H1 (cell line): ENCODE data around the gene BOLA1. TPM values are rescaled to one million over a fixed set of nuclear protein-coding genes. Genes with fewer than 3 reads are reported as not detected.
"Not testable (repeated sequence)": the region's sequence is repeated elsewhere in the genome, so short reads cannot be mapped to it uniquely, and the experiment has no call there.

Source experiments
- CTCF ChIA-PET: fragments of 300-600 bp; sonication (Branson Sonifier 250); formaldehyde crosslinking; loops from one replicate; lab custom pipeline; 2021; ENCODE audit not compliant: partially characterized antibody; lab: Charles Lee
- POLR2A ChIA-PET: fragments of 300-600 bp; sonication (Branson Sonifier 250); formaldehyde crosslinking; loops from one replicate; lab custom pipeline; 2021; ENCODE audit warnings: inconsistent platforms; ENCODE audit not compliant: partially characterized antibody; lab: Charles Lee
- DNase-seq, 2 experiments: peaks; one replicate each; pipeline versions ENCODE4 v3.0.0 to v3.0.0-alpha.2; 2010 to 2022; ENCODE audit warnings: low spot score in 2 of 2, low read depth in 1 of 2, mixed read lengths in 1 of 2
- FAIRE-seq: peaks from 2 replicates; lab custom pipeline; 2011; peaks lifted over from hg19 to GRCh38; lab: Jason Lieb, UNC
- H2AFZ ChIP-seq: 2 replicates; pipeline ENCODE4 v1.8.1; 2012; ENCODE audit warnings: low read length, inconsistent platforms
- H2AK5ac ChIP-seq: 2 replicates; pipeline ENCODE4 v1.6.1; 2013; ENCODE audit warnings: low read depth, low read length
- H2BK120ac ChIP-seq: replicated peaks from 2 replicates; pipeline ENCODE3; 2013; ENCODE audit warnings: low read depth, low read length, inconsistent platforms
- H2BK12ac ChIP-seq: 2 replicates; pipeline ENCODE4 v1.6.1; 2013; ENCODE audit warnings: low read depth, low read length
- H2BK15ac ChIP-seq: 2 replicates; pipeline ENCODE4 v1.6.1; 2013; ENCODE audit warnings: low read length
- H2BK20ac ChIP-seq: 2 replicates; pipeline ENCODE4 v1.6.1; 2013; ENCODE audit warnings: low read length
- H2BK5ac ChIP-seq: 2 replicates; pipeline ENCODE4 v1.6.1; 2013; ENCODE audit warnings: low read depth, low read length
- H3K14ac ChIP-seq: 2 replicates; pipeline ENCODE4 v1.6.1; 2013; ENCODE audit warnings: inconsistent platforms; ENCODE audit not compliant: insufficient read length
- H3K18ac ChIP-seq: 2 replicates; pipeline ENCODE4 v1.6.1; 2013; ENCODE audit warnings: low read length; ENCODE audit errors: extremely low read depth
- H3K23ac ChIP-seq: 2 replicates; pipeline ENCODE4 v1.6.1; 2013; ENCODE audit warnings: inconsistent platforms; ENCODE audit not compliant: insufficient read length
- H3K23me2 ChIP-seq: 2 replicates; pipeline ENCODE4 v1.6.1; 2013; ENCODE audit warnings: low read depth, low read length
- H3K27ac ChIP-seq: 2 replicates; pipeline ENCODE4 v1.6.1; 2011; ENCODE audit warnings: low read depth, low read length, inconsistent platforms
- H3K27me3 ChIP-seq, 4 experiments: replicated peaks in 1 of 4; 1 replicate in 1 of 4; 2 replicates in 3 of 4; pipeline versions ENCODE4 v1.6.1 to v1.8.1; 2011 to 2013; ENCODE audit warnings: low read length in 3 of 4, mild to moderate bottlenecking in 3 of 4, inconsistent platforms in 2 of 4, mixed read lengths in 2 of 4, moderate library complexity in 1 of 4; ENCODE audit not compliant: control insufficient read depth in 3 of 4, insufficient read depth in 3 of 4; ENCODE audit errors: extremely low read depth in 1 of 4
- H3K36me3 ChIP-seq, 4 experiments: 2 replicates each; pipeline versions ENCODE4 v1.6.1 to v1.8.1; 2011 to 2013; ENCODE audit warnings: mild to moderate bottlenecking in 4 of 4, low read length in 3 of 4, moderate library complexity in 2 of 4, control low read depth in 1 of 4, inconsistent platforms in 1 of 4; ENCODE audit not compliant: insufficient read depth in 4 of 4, control insufficient read depth in 2 of 4
- H3K4ac ChIP-seq: replicated peaks from 2 replicates; pipeline ENCODE3; 2013; ENCODE audit warnings: low read length, low read depth, mixed read lengths, inconsistent platforms; ENCODE audit not compliant: insufficient read length
- H3K4me1 ChIP-seq, 4 experiments: replicated peaks in 1 of 4; 1 replicate in 1 of 4; 2 replicates in 3 of 4; pipeline versions ENCODE4 v1.6.1 to v1.8.1; 2011 to 2013; ENCODE audit warnings: low read length in 3 of 4, inconsistent platforms in 2 of 4, mixed read lengths in 1 of 4; ENCODE audit not compliant: insufficient read depth in 4 of 4, control insufficient read depth in 3 of 4
- H3K4me2 ChIP-seq, 2 experiments: 2 replicates each; pipeline versions ENCODE4 v1.6.1 to v1.8.1; 2011 to 2013; ENCODE audit warnings: low read depth in 2 of 2, low read length in 2 of 2, control low read depth in 1 of 2, inconsistent platforms in 1 of 2, mild to moderate bottlenecking in 1 of 2; ENCODE audit not compliant: insufficient read depth in 1 of 2
- H3K4me3 ChIP-seq, 4 experiments: fragments of 200-600, 300-600 bp in 1 of 4; sonication (generic), shearing (Covaris generic), sonication (Bioruptor Twin) in 1 of 4; 2 replicates each; pipeline versions ENCODE4 v1.5.1 to v1.8.1; 2011 to 2016; ENCODE audit warnings: low read length in 4 of 4, low read depth in 3 of 4, control low read depth in 2 of 4, inconsistent platforms in 2 of 4, mild to moderate bottlenecking in 2 of 4, mixed read lengths in 1 of 4, moderate library complexity in 1 of 4; ENCODE audit not compliant: insufficient read depth in 2 of 4; ENCODE audit errors: extremely low read depth in 1 of 4
- H3K56ac ChIP-seq: replicated peaks from 2 replicates; pipeline ENCODE3; 2013; ENCODE audit warnings: low read depth, mild to moderate bottlenecking, mixed read lengths, low read length, inconsistent platforms; ENCODE audit not compliant: insufficient read length
- H3K79me1 ChIP-seq: 2 replicates; pipeline ENCODE4 v1.6.1; 2013; ENCODE audit warnings: low read depth, low read length, control low read depth
- H3K79me2 ChIP-seq, 2 experiments: 2 replicates each; pipeline versions ENCODE4 v1.6.1 to v1.8.1; 2012 to 2013; ENCODE audit warnings: low read length in 2 of 2, mild to moderate bottlenecking in 2 of 2, inconsistent platforms in 1 of 2; ENCODE audit not compliant: insufficient read depth in 2 of 2, control insufficient read depth in 1 of 2
- H3K9ac ChIP-seq, 4 experiments: replicated peaks in 1 of 4; 1 replicate in 1 of 4; 2 replicates in 3 of 4; pipeline versions ENCODE4 v1.6.1 to v1.8.1; 2011 to 2013; ENCODE audit warnings: low read depth in 3 of 4, low read length in 3 of 4, control low read depth in 2 of 4, mild to moderate bottlenecking in 2 of 4, moderate library complexity in 2 of 4, inconsistent platforms in 1 of 4; ENCODE audit errors: extremely low read depth in 1 of 4
- H3K9me3 ChIP-seq, 2 experiments: 2 replicates each; pipeline versions ENCODE4 v1.6.1 to v1.8.1; 2012 to 2013; ENCODE audit warnings: mild to moderate bottlenecking in 2 of 2, moderate library complexity in 2 of 2, control low read depth in 1 of 2, inconsistent platforms in 1 of 2, low read depth in 1 of 2, low read length in 1 of 2, mixed read lengths in 1 of 2; ENCODE audit not compliant: insufficient read depth in 2 of 2
- H4K20me1 ChIP-seq, 2 experiments: replicated peaks in 1 of 2; 2 replicates each; pipeline versions ENCODE3 to v1.8.1; 2011 to 2013; ENCODE audit warnings: inconsistent platforms in 2 of 2, low read length in 2 of 2, mild to moderate bottlenecking in 1 of 2; ENCODE audit not compliant: insufficient read depth in 2 of 2, control insufficient read depth in 1 of 2
- H4K5ac ChIP-seq: 2 replicates; pipeline ENCODE4 v1.6.1; 2013; ENCODE audit warnings: low read length, low read depth, mixed read lengths, inconsistent platforms; ENCODE audit not compliant: insufficient read length
- H4K8ac ChIP-seq: 2 replicates; pipeline ENCODE4 v1.8.0; 2013; ENCODE audit warnings: mild to moderate bottlenecking, moderate library complexity, low read length, inconsistent platforms; ENCODE audit not compliant: insufficient read depth; ENCODE audit errors: extremely low read depth
- H4K91ac ChIP-seq: replicated peaks from 2 replicates; pipeline ENCODE3; 2013; ENCODE audit warnings: low read length, mixed read lengths, inconsistent platforms; ENCODE audit not compliant: insufficient read length
- WGBS, 2 experiments: shearing (Covaris generic) in 1 of 2; methylation state at CpG; one replicate each; pipeline versions ENCODE4 v1.1.6 to v1.1.7; 2013 to 2015; ENCODE audit warnings: low lambda C conversion rate in 2 of 2, mixed read lengths in 2 of 2, inconsistent platforms in 1 of 2, low coverage in 1 of 2, missing lambda C conversion rate in 1 of 2; ENCODE audit not compliant: insufficient replicate concordance in 2 of 2, insufficient coverage in 1 of 2, insufficient read length in 1 of 2; ENCODE audit errors: extremely low coverage in 1 of 2, missing lambda C conversion rate in 1 of 2; 5-methylcytosine and 5-hydroxymethylcytosine counted together
- polyA plus RNA-seq, 7 experiments: library from polyadenylated mRNA; depleted of rRNA in 3 of 7; stranded (reverse) in 5 of 7; unstranded in 2 of 7; fragments of >200 nt in 5 of 7; fragments of 200-250 nt in 2 of 7; gene quantifications; 1 replicate in 5 of 7; 2 replicates in 1 of 7; 4 replicates in 1 of 7; pipeline versions ENCODE4 v1.2.1 to v1.2.3, GENCODE V29; 2011 to 2013; ENCODE audit warnings: missing spikeins in 2 of 7, mixed read lengths in 2 of 7
- total RNA-seq: library from RNA; stranded (reverse); fragmentation: NEBNext Ultra II Directional; extraction: Animal tissue kit (Norgen Biotek cat#: 25700); gene quantifications from 2 replicates; pipeline ENCODE4 v1.2.1, GENCODE V29; 2021

The BOLA1 gene
- total and polyA plus RNA-seq, 2 of the 8 experiments (the other 6 are each of a cell fraction or from before 2014, with no cell fraction given): 8.1 to 15.4 TPM

- H3K56ac ChIP-seq, H2BK20ac ChIP-seq, H3K4me3 ChIP-seq, H3K18ac ChIP-seq, H3K36me3 ChIP-seq, H3K27me3 ChIP-seq, H4K8ac ChIP-seq, H2BK15ac ChIP-seq, DNase-seq, H3K4ac ChIP-seq, H2BK120ac ChIP-seq, H3K4me1 ChIP-seq, H3K23me2 ChIP-seq, H3K23ac ChIP-seq, H3K14ac ChIP-seq, H2BK12ac ChIP-seq, H3K79me2 ChIP-seq, H4K20me1 ChIP-seq, H2AK5ac ChIP-seq, H3K9me3 ChIP-seq, H4K91ac ChIP-seq, POLR2A ChIA-PET, H4K5ac ChIP-seq, H2BK5ac ChIP-seq, CTCF ChIA-PET, H2AFZ ChIP-seq, H3K79me1 ChIP-seq, FAIRE-seq, H3K27ac ChIP-seq, H3K4me2 ChIP-seq, H3K9ac ChIP-seq: not testable (repeated sequence)
- no CpG with 5 or more reads among the region's 15 CpGs for WGBS, 2 experiments
These were observed 39.1 kb upstream of the BOLA1 start for GRCh38 chr1:149860271-149860670.

- H2BK5ac ChIP-seq, H3K4me3 ChIP-seq, H3K79me1 ChIP-seq, H3K79me2 ChIP-seq, H2BK12ac ChIP-seq, H3K23me2 ChIP-seq, H4K91ac ChIP-seq, H3K4me1 ChIP-seq, H4K20me1 ChIP-seq, CTCF ChIA-PET, DNase-seq, H3K18ac ChIP-seq, FAIRE-seq, H4K8ac ChIP-seq, H3K9me3 ChIP-seq, H3K14ac ChIP-seq, H2AK5ac ChIP-seq, H2AFZ ChIP-seq, H3K23ac ChIP-seq, H3K36me3 ChIP-seq, H4K5ac ChIP-seq, H3K4me2 ChIP-seq, H3K4ac ChIP-seq, H2BK15ac ChIP-seq, H3K27me3 ChIP-seq, POLR2A ChIA-PET, H2BK120ac ChIP-seq, H2BK20ac ChIP-seq, H3K56ac ChIP-seq, H3K9ac ChIP-seq, H3K27ac ChIP-seq: not testable (repeated sequence)
- no CpG with 5 or more reads among the region's 55 CpGs for WGBS, 2 experiments
These were observed 38.5 kb upstream of the BOLA1 start for GRCh38 chr1:149860684-149861496.
